Osteoblast (primary cell): ENCODE results near the gene IRS1. TPM values are rescaled to one million over a fixed set of nuclear protein-coding genes. Genes with fewer than 3 reads are reported as not detected.

Experiments used
- DNase-seq: peaks from one replicate; pipeline ENCODE4 v3.0.0; 2011; ENCODE audit warnings: low spot score, mixed read lengths; ENCODE audit not compliant: insufficient read length; ENCODE audit errors: missing footprints
- H2AFZ ChIP-seq: 2 replicates; pipeline ENCODE4 v1.6.0; 2011; ENCODE audit warnings: mild to moderate bottlenecking, low read length
- H3K27ac ChIP-seq: 2 replicates; pipeline ENCODE4 v1.5.1; 2011; ENCODE audit warnings: mild to moderate bottlenecking, low read depth, low read length, moderate library complexity
- H3K27me3 ChIP-seq: 2 replicates; pipeline ENCODE4 v1.6.0; 2012; ENCODE audit warnings: mild to moderate bottlenecking, control low read depth, inconsistent platforms, low read length, moderate library complexity; ENCODE audit not compliant: insufficient read depth
- H3K36me3 ChIP-seq: 2 replicates; pipeline ENCODE4 v1.5.1; 2011; ENCODE audit warnings: mild to moderate bottlenecking, low read length, control low read depth, moderate library complexity; ENCODE audit not compliant: insufficient read depth
- H3K4me1 ChIP-seq: 2 replicates; pipeline ENCODE4 v1.5.1; 2011; ENCODE audit warnings: mild to moderate bottlenecking, low read length, control low read depth, moderate library complexity; ENCODE audit not compliant: insufficient read depth
- H3K4me2 ChIP-seq: 2 replicates; pipeline ENCODE4 v1.6.0; 2011; ENCODE audit warnings: mild to moderate bottlenecking, low read length; ENCODE audit not compliant: insufficient read depth
- H3K4me3 ChIP-seq: fragments of 200-600 bp; sonication (generic); 3 replicates; pipeline ENCODE4 v1.5.1; 2012; ENCODE audit warnings: mild to moderate bottlenecking, low read length, inconsistent platforms; ENCODE audit not compliant: insufficient read depth
- H3K79me2 ChIP-seq: 2 replicates; pipeline ENCODE4 v1.6.0; 2012; ENCODE audit warnings: mild to moderate bottlenecking, low read length, control low read depth, inconsistent platforms; ENCODE audit not compliant: insufficient read depth
- H3K9me3 ChIP-seq: 2 replicates; pipeline ENCODE4 v1.5.1; 2011; ENCODE audit warnings: low read depth, low read length, control low read depth
- H4K20me1 ChIP-seq: 2 replicates; pipeline ENCODE4 v1.6.0; 2012; ENCODE audit warnings: mild to moderate bottlenecking, low read length, control low read depth; ENCODE audit not compliant: insufficient read depth
- total RNA-seq: library from RNA; depleted of rRNA; stranded (reverse); fragments of >200 nt; gene quantifications from 2 replicates; pipeline ENCODE4 v1.2.3, GENCODE V29; 2012
- TF ChIP-seq, protein P1 (sequence below): IDR thresholded peaks from 2 replicates; pipeline ENCODE4 v1.5.1; 2011; ENCODE audit warnings: mild to moderate bottlenecking, low read depth, low read length, moderate library complexity; ENCODE audit errors: extremely low read depth

Gene IRS1
- total RNA-seq, 1 donor: 27.9 TPM

DNA sequence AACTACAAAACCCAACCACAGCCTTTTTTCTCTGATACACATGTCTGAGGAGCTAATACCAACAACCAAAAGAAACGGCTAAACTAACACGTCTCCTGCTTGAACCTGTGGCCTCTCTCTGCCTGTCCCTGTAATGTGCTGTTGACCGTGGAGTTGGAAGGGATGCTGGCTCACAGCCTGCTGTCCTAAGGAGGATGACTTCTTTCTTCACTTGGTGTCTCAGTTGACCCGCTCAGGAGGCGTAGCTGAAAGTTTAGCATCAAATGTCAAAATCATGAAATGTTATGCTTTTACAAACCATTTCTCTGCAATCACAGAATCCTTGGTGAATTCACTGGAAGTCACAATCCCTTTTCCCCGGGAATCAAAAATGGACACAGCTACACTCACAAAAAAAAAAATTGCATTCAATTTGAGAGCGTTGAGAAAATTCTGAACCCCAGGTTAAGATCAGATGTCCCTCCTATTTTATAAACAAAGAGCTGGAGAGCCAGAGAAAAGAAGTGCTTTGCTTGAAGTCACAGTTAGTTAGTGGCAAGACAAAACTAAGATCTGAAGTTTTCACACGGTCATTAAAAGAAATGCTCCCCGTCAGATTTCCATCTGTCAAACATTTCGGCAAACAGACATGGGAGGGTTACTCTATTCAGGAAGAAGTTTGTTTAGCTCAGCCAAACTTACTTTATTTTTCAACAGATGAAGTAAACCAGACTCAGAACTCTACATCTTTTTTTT lies 74.3 kb downstream of the IRS1 start:
- Histone ChIP-seq H3K79me2 (no peaks in the 10 kb centered on the region), H3K4me3 (peak overlapping the region; percentile 40), H3K4me1 (peaks cover 29% of the 10 kb centered on the region), H4K20me1 (no peaks in the 10 kb centered on the region), H3K36me3 (no peaks in the 10 kb centered on the region), H3K4me2 (peak overlapping the region; percentile 75), H3K9me3 (no peaks in the 10 kb centered on the region), H3K27ac (peak overlapping the region; percentile 66), H3K27me3 (no peaks in the 10 kb centered on the region), H2AFZ (peak overlapping the region; percentile 37)
- peak; percentile 38 for DNase-seq
- TF ChIP-seq, protein P1, sequence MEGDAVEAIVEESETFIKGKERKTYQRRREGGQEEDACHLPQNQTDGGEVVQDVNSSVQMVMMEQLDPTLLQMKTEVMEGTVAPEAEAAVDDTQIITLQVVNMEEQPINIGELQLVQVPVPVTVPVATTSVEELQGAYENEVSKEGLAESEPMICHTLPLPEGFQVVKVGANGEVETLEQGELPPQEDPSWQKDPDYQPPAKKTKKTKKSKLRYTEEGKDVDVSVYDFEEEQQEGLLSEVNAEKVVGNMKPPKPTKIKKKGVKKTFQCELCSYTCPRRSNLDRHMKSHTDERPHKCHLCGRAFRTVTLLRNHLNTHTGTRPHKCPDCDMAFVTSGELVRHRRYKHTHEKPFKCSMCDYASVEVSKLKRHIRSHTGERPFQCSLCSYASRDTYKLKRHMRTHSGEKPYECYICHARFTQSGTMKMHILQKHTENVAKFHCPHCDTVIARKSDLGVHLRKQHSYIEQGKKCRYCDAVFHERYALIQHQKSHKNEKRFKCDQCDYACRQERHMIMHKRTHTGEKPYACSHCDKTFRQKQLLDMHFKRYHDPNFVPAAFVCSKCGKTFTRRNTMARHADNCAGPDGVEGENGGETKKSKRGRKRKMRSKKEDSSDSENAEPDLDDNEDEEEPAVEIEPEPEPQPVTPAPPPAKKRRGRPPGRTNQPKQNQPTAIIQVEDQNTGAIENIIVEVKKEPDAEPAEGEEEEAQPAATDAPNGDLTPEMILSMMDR: no peak

DNA sequence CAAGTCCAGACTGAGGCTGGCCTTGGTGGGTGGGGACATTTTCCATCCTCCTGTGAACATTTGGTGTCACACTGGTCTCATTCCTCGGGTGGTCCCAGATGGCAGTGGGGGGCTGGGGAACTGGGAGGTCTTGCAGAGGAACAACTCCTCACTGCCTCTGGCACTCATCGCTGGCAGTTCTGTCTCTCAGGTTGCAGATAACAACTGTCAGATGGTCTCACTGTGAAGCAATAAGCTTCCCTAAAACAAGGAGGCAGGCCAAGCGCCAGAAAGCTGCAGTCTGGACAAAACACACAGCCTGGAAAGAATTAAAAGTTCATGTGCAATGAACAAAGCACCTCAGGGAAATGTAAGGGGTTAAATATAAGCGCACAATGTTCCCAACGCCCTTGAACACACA lies 78.1 kb downstream of the IRS1 start:
- Histone ChIP-seq H3K4me2 (no peak overlapping the region), H3K27me3 (no peaks in the 10 kb centered on the region), H3K4me3 (no peak overlapping the region), H3K27ac (no peak overlapping the region), H4K20me1 (no peaks in the 10 kb centered on the region), H3K4me1 (peaks cover 23% of the 10 kb centered on the region), H3K9me3 (no peaks in the 10 kb centered on the region), H3K79me2 (no peaks in the 10 kb centered on the region), H2AFZ (no peak overlapping the region), H3K36me3 (no peaks in the 10 kb centered on the region)
- no peak for DNase-seq
- TF ChIP-seq, protein P1: no peak

DNA sequence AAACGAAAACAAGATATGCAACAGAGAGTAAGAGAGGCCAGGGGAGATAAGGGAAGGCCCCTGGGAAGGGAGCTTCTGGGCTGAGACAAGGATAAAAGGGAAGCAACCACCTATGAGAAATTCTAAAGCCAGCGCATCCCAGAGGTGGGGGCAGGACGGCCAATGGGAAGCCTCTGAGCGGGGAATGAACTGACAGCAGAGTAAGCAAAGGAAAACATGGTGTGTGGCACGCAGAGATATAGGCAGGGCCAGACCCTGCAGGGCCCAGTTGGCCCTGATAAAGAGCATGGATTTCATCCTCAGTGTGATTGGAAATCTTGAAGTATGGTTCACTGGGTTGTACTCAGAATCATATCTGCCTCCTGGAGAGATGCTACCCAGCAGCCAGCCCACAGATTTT lies 78.7 kb downstream of the IRS1 start:
- Histone ChIP-seq H3K4me1 (peaks cover 19% of the 10 kb centered on the region), H3K79me2 (no peaks in the 10 kb centered on the region), H3K36me3 (no peaks in the 10 kb centered on the region), H2AFZ (no peak overlapping the region), H3K27ac (no peak overlapping the region), H3K9me3 (no peaks in the 10 kb centered on the region), H3K4me2 (no peak overlapping the region), H4K20me1 (no peaks in the 10 kb centered on the region), H3K4me3 (no peak overlapping the region), H3K27me3 (no peaks in the 10 kb centered on the region)
- TF ChIP-seq, protein P1: no peak
- no peak for DNase-seq

DNA sequence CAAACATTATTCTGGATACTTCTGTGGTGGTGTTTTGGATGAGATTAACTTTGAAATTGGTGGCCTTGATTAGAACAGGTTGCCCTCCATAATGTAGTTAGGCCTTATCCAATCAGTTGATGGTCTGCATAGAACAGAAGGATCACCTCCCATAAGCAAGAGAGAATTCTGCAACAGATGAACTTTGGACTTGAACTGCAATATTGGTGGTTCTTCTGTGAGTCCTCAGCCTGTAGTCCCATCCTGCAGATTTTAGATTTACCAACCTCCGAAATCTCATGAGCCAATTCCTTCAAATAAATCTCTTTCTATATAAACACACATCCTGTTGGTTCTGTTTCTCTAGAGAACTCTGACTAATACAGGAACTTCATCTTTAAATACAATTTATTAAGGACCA lies 81.9 kb downstream of the IRS1 start:
- Histone ChIP-seq H3K4me1 (no peaks in the 10 kb centered on the region), H3K27ac (no peak overlapping the region), H4K20me1 (no peaks in the 10 kb centered on the region), H3K79me2 (no peaks in the 10 kb centered on the region), H3K36me3 (no peaks in the 10 kb centered on the region), H3K9me3 (no peaks in the 10 kb centered on the region), H3K27me3 (no peaks in the 10 kb centered on the region), H2AFZ (no peak overlapping the region), H3K4me2 (no peak overlapping the region), H3K4me3 (no peak overlapping the region)
- TF ChIP-seq, protein P1: no peak
- DNase-seq: no peak
